ENCODE measurements around the gene HES7. TPM values are rescaled to one million over a fixed set of nuclear protein-coding genes. Genes with fewer than 3 reads are reported as not detected.

HES7 gene
- total and polyA plus RNA-seq, 11 donors = 0.17 to 0.76 (median 0.36) TPM; not detected in 5

DNA sequence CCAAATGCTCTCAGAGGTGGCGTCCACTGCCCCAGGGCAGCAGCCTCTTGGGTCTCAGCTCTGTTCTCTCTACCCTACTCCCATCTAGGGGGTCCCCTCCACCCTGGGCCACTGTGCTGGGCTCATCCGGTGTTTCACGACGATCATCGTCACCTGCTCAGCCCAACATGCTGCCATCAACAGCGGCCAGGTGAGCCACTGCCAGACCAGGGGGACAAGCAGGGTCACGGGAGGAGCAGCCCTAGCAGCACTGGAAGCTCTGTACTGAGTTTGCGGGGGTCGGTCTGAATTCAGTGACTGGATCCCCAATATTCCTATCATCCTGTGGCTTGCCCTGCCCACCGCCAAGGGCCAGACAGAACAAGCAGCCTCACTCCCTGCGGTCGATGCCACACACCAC lies 52.4 kb downstream of the HES7 start:
- no peak for DNase-seq
- H3K4me3 ChIP-seq = no peak overlapping the region
- H3K4me1 ChIP-seq = peaks cover 0 to 31% (median 16%) of the 10 kb centered on the region in 12 donors
- TF ChIP-seq, protein P1, sequence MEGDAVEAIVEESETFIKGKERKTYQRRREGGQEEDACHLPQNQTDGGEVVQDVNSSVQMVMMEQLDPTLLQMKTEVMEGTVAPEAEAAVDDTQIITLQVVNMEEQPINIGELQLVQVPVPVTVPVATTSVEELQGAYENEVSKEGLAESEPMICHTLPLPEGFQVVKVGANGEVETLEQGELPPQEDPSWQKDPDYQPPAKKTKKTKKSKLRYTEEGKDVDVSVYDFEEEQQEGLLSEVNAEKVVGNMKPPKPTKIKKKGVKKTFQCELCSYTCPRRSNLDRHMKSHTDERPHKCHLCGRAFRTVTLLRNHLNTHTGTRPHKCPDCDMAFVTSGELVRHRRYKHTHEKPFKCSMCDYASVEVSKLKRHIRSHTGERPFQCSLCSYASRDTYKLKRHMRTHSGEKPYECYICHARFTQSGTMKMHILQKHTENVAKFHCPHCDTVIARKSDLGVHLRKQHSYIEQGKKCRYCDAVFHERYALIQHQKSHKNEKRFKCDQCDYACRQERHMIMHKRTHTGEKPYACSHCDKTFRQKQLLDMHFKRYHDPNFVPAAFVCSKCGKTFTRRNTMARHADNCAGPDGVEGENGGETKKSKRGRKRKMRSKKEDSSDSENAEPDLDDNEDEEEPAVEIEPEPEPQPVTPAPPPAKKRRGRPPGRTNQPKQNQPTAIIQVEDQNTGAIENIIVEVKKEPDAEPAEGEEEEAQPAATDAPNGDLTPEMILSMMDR (IDR thresholded peaks at IDR 0.05) = no peak
- TF ChIP-seq POLR2A (IDR thresholded peaks at IDR 0.05) = no peak
- H3K27ac ChIP-seq = no peak overlapping the region
- WGBS, 4 donors = 89 to 93% (median 90%) methylated on average over 6 to 12 of the region's 12 CpGs
- intact Hi-C loops (cut with DNase I) = loop anchor here in 3 of 10 donors (5.0 kb wide), 2 partner anchors 36 to 231 kb away; no protein-coding TSS in a partner anchor
- H3K27me3 ChIP-seq = peaks cover 28 to 61% (median 51%) of the 10 kb centered on the region in 9 donors
- no peak for ATAC-seq
- H3K36me3 ChIP-seq = no peaks in the 10 kb centered on the region
- no peaks in the 10 kb centered on the region for H3K9me3 ChIP-seq

Small RNAs within 50 kb of the gene (microRNA-seq; reads per million reads assigned to microRNA genes)
- gene MIR4314 (0 reads per million in 4 donors), gene MIR6883 (0 to 3.9 (median 2.5) reads per million in 4 donors)

Other genes with a start within 250 kb of the HES7 start
- gene CHD3, start 235.3 kb downstream of the HES7 start, total RNA-seq = 10 to 100 TPM in 6 of 9 donors, 1 to 10 TPM in 3; 6.7 to 30.6 (median 13.6) TPM
- gene CHD3, start 235.3 kb downstream of the HES7 start, polyA plus RNA-seq = 10 to 100 TPM; 17.5 to 17.9 TPM
- 1 to 10 TPM in 5 of 9 donors, under 1 TPM in 4; 0.51 to 4.9 (median 1.1) TPM for gene RNF227, start 207.8 kb downstream of the HES7 start, total RNA-seq
- gene RNF227, start 207.8 kb downstream of the HES7 start, polyA plus RNA-seq = under 1 TPM; 0.79 to 0.88 TPM
- 1 to 10 TPM in 2 of 9 donors, under 1 TPM in 5, not detected in 2; 0.19 to 1.7 (median 0.38) TPM for gene KCNAB3, start 194.2 kb downstream of the HES7 start, total RNA-seq
- gene KCNAB3, start 194.2 kb downstream of the HES7 start, polyA plus RNA-seq = under 1 TPM; 0.22 to 0.88 TPM
- 100 to 1,000 TPM in 6 of 9 donors, 10 to 100 TPM in 3; 60.8 to 170 (median 125) TPM for gene TRAPPC1, start 192.2 kb downstream of the HES7 start, total RNA-seq
- gene TRAPPC1, start 192.2 kb downstream of the HES7 start, polyA plus RNA-seq = 100 to 1,000 TPM; 136 to 156 TPM
- gene CNTROB, start 191.9 kb downstream of the HES7 start, total RNA-seq = 10 to 100 TPM in 4 of 9 donors, 1 to 10 TPM in 5; 7.9 to 19.2 (median 9.7) TPM
- gene CNTROB, start 191.9 kb downstream of the HES7 start, polyA plus RNA-seq = 10 to 100 TPM; 11.2 to 15.4 TPM
- gene GUCY2D, start 121.5 kb downstream of the HES7 start, total RNA-seq = not detected
- under 1 TPM in 1 of 2 donors, not detected in 1; 0.04 TPM for gene GUCY2D, start 121.5 kb downstream of the HES7 start, polyA plus RNA-seq
- 1 to 10 TPM in 1 of 9 donors, under 1 TPM in 4, not detected in 4; 0.07 to 2.2 (median 0.18) TPM for gene ALOX15B, start 85.0 kb downstream of the HES7 start, total RNA-seq
- gene ALOX15B, start 85.0 kb downstream of the HES7 start, polyA plus RNA-seq = 1 to 10 TPM in 1 of 2 donors, under 1 TPM in 1; 0.23 to 1.4 TPM
- not detected for gene ALOX12B, start 36.4 kb downstream of the HES7 start, total RNA-seq
- not detected for gene ALOX12B, start 36.4 kb downstream of the HES7 start, polyA plus RNA-seq
- not detected for gene ALOXE3, start 5.6 kb downstream of the HES7 start, total RNA-seq
- gene ALOXE3, start 5.6 kb downstream of the HES7 start, polyA plus RNA-seq = under 1 TPM in 1 of 2 donors, not detected in 1; 0.12 TPM
- gene PER1, start 28.3 kb upstream of the HES7 start, total RNA-seq = 100 to 1,000 TPM in 3 of 9 donors, 10 to 100 TPM in 6; 40.2 to 132 (median 86.3) TPM
- gene PER1, start 28.3 kb upstream of the HES7 start, polyA plus RNA-seq = 100 to 1,000 TPM in 1 of 2 donors, 10 to 100 TPM in 1; 96.2 to 164 TPM
- gene VAMP2, start 38.8 kb upstream of the HES7 start, total RNA-seq = 10 to 100 TPM; 21.5 to 67.2 (median 51.1) TPM
- gene VAMP2, start 38.8 kb upstream of the HES7 start, polyA plus RNA-seq = 10 to 100 TPM; 49.0 to 50.6 TPM
- 10 to 100 TPM in 3 of 9 donors, 1 to 10 TPM in 6; 5.3 to 16.4 (median 8.4) TPM for gene TMEM107, start 52.3 kb upstream of the HES7 start, total RNA-seq
- gene TMEM107, start 52.3 kb upstream of the HES7 start, polyA plus RNA-seq = 1 to 10 TPM; 3.8 to 8.9 TPM
- 10 to 100 TPM in 3 of 9 donors, 1 to 10 TPM in 6; 6.1 to 13.5 (median 8.1) TPM for gene BORCS6, start 66.1 kb upstream of the HES7 start, total RNA-seq
- 10 to 100 TPM in 1 of 2 donors, 1 to 10 TPM in 1; 5.1 to 12.9 TPM for gene BORCS6, start 66.1 kb upstream of the HES7 start, polyA plus RNA-seq
- 10 to 100 TPM in 1 of 9 donors, 1 to 10 TPM in 1, under 1 TPM in 3, not detected in 4; 0.23 to 10.3 (median 0.81) TPM for gene AURKB, start 86.5 kb upstream of the HES7 start, total RNA-seq
- gene AURKB, start 86.5 kb upstream of the HES7 start, polyA plus RNA-seq = under 1 TPM in 1 of 2 donors, not detected in 1; 0.47 TPM
- gene CTC1, start 124.0 kb upstream of the HES7 start, total RNA-seq = 10 to 100 TPM in 7 of 9 donors, 1 to 10 TPM in 2; 4.6 to 24.4 (median 12.1) TPM
- 10 to 100 TPM in 1 of 2 donors, 1 to 10 TPM in 1; 7.9 to 13.3 TPM for gene CTC1, start 124.0 kb upstream of the HES7 start, polyA plus RNA-seq
- gene PFAS, start 125.2 kb upstream of the HES7 start, total RNA-seq = 10 to 100 TPM in 7 of 9 donors, 1 to 10 TPM in 2; 7.7 to 23.8 (median 14.1) TPM
- gene PFAS, start 125.2 kb upstream of the HES7 start, polyA plus RNA-seq = 10 to 100 TPM in 1 of 2 donors, 1 to 10 TPM in 1; 6.1 to 11.8 TPM
- 10 to 100 TPM; 22.3 to 33.6 (median 27.1) TPM for gene RANGRF, start 164.6 kb upstream of the HES7 start, total RNA-seq
- 10 to 100 TPM; 36.3 to 54.2 TPM for gene RANGRF, start 164.6 kb upstream of the HES7 start, polyA plus RNA-seq
- gene SLC25A35, start 171.3 kb upstream of the HES7 start, total RNA-seq = 1 to 10 TPM in 8 of 9 donors, under 1 TPM in 1; 0.52 to 7.5 (median 2.1) TPM
- 1 to 10 TPM; 2.2 to 3.9 TPM for gene SLC25A35, start 171.3 kb upstream of the HES7 start, polyA plus RNA-seq
- gene ARHGEF15, start 186.1 kb upstream of the HES7 start, total RNA-seq = 10 to 100 TPM; 14.3 to 40.5 (median 18.2) TPM
- gene ARHGEF15, start 186.1 kb upstream of the HES7 start, polyA plus RNA-seq = 10 to 100 TPM; 11.9 to 15.8 TPM
- gene ODF4, start 215.7 kb upstream of the HES7 start, total RNA-seq = not detected
- gene ODF4, start 215.7 kb upstream of the HES7 start, polyA plus RNA-seq = not detected